Smooth muscle cell (in vitro differentiated cells): ENCODE results near the gene BANP. TPM values are rescaled to one million over a fixed set of nuclear protein-coding genes. Genes with fewer than 3 reads are reported as not detected.

Experiments used
- DNase-seq: peaks from one replicate; lab custom pipeline; 2025; ENCODE audit not compliant: unreplicated experiment; lab: John Stamatoyannopoulos, UW
- H2AFZ ChIP-seq: fragments of 200-600 bp; sonication (generic); 2 replicates; pipeline ENCODE4 v1.6.0; 2016; ENCODE audit warnings: antibody characterized with exemption, low read depth, mild to moderate bottlenecking
- H3F3A ChIP-seq: fragments of 200-600 bp; sonication (generic); 2 replicates; pipeline ENCODE4 v1.6.0; 2017; ENCODE audit warnings: antibody characterized with exemption, low read depth
- H3K27ac ChIP-seq: fragments of 200-600 bp; sonication (generic); 2 replicates; pipeline ENCODE4 v1.5.1; 2016; ENCODE audit warnings: low read depth, mild to moderate bottlenecking
- H3K27me3 ChIP-seq: fragments of 200-600 bp; sonication (generic); 2 replicates; pipeline ENCODE4 v1.6.1; 2016; ENCODE audit warnings: low read depth, mild to moderate bottlenecking
- H3K36me3 ChIP-seq: fragments of 200-600 bp; sonication (generic); 2 replicates; pipeline ENCODE4 v1.5.1; 2016; ENCODE audit warnings: low read depth
- H3K4me1 ChIP-seq: fragments of 200-600 bp; sonication (generic); 2 replicates; pipeline ENCODE4 v1.5.1; 2016; ENCODE audit warnings: low read depth
- H3K4me2 ChIP-seq: fragments of 200-600 bp; sonication (generic); 2 replicates; pipeline ENCODE4 v1.6.0; 2016; ENCODE audit warnings: mild to moderate bottlenecking
- H3K4me3 ChIP-seq: fragments of 200-600 bp; sonication (generic); 2 replicates; pipeline ENCODE4 v1.5.1; 2016; ENCODE audit warnings: mild to moderate bottlenecking
- H3K79me2 ChIP-seq: fragments of 200-600 bp; sonication (generic); 2 replicates; pipeline ENCODE4 v1.6.0; 2016; ENCODE audit warnings: low read depth, mild to moderate bottlenecking
- H3K9ac ChIP-seq: fragments of 200-600 bp; sonication (generic); 2 replicates; pipeline ENCODE4 v1.6.0; 2016; ENCODE audit warnings: low read depth
- H3K9me3 ChIP-seq: fragments of 200-600 bp; sonication (generic); replicated peaks from 2 replicates; pipeline ENCODE4 v1.5.1; 2016; ENCODE audit warnings: low read depth
- H4K20me1 ChIP-seq: fragments of 200-600 bp; sonication (generic); 2 replicates; pipeline ENCODE4 v1.6.0; 2016; ENCODE audit warnings: low read depth
- CTCF ChIP-seq: fragments of 200-600 bp; sonication (generic); IDR thresholded peaks from 2 replicates; pipeline ENCODE4 v1.5.1; 2017; ENCODE audit warnings: borderline replicate concordance, mild to moderate bottlenecking, antibody characterized with exemption; ENCODE audit not compliant: insufficient read depth, poor library complexity, severe bottlenecking
- WGBS: methylation state at CpG from one replicate; pipeline ENCODE4 v1.1.7; 2016; ENCODE audit warnings: low lambda C conversion rate; 5-methylcytosine and 5-hydroxymethylcytosine counted together
- polyA plus RNA-seq: library from polyadenylated mRNA; unstranded; fragments of >200 nt; fragmentation: Nextera tagmentation; extraction: Ambion mirVana; gene quantifications from 2 replicates; pipeline ENCODE4 v1.2.1, GENCODE V29; 2016
- total RNA-seq: library from RNA; depleted of rRNA; stranded (reverse); fragments of >200 nt; gene quantifications from 2 replicates; pipeline ENCODE4 v1.2.3, GENCODE V29; 2014

The BANP gene
- total and polyA plus RNA-seq, 2 experiments from 2014 or later: 11.5 to 19.5 TPM

GRCh38 chr16:88078111-88078775, 127.0 kb downstream of the BANP start:
- DNase-seq: no peak
- Histone ChIP-seq H3K79me2 (no peaks in the 10 kb centered on the region), H3F3A (no peaks in the 10 kb centered on the region), H3K27ac (no peak overlapping the region), H3K9me3 (no peaks in the 10 kb centered on the region), H4K20me1 (no peaks in the 10 kb centered on the region), H3K27me3 (no peaks in the 10 kb centered on the region), H3K4me1 (no peaks in the 10 kb centered on the region), H3K4me2 (no peak overlapping the region), H3K36me3 (no peaks in the 10 kb centered on the region), H2AFZ (no peak overlapping the region), H3K9ac (no peak overlapping the region), H3K4me3 (no peak overlapping the region)
- no peak for TF ChIP-seq CTCF
- WGBS: 95% methylated on average over 17 of the region's 17 CpGs

- Histone ChIP-seq H3K27ac (no peak overlapping the region), H3K9me3 (no peaks in the 10 kb centered on the region), H3K4me2 (no peak overlapping the region), H2AFZ (no peak overlapping the region), H3K4me1 (no peaks in the 10 kb centered on the region), H3K27me3 (no peaks in the 10 kb centered on the region), H4K20me1 (no peaks in the 10 kb centered on the region), H3K79me2 (no peaks in the 10 kb centered on the region), H3K4me3 (no peak overlapping the region), H3K9ac (no peak overlapping the region), H3F3A (no peaks in the 10 kb centered on the region), H3K36me3 (no peaks in the 10 kb centered on the region)
- no peak for DNase-seq
- WGBS: 84% methylated on average over 9 of the region's 9 CpGs
- no peak for TF ChIP-seq CTCF
Observed at GRCh38 chr16:88083582-88083981, 132.3 kb downstream of the BANP start.

- no peaks in the 10 kb centered on the region for H3K4me1 ChIP-seq
- no peak overlapping the region for H3K4me3 ChIP-seq
- no peaks in the 10 kb centered on the region for H3K27me3 ChIP-seq
- H3F3A ChIP-seq: no peaks in the 10 kb centered on the region
- no peaks in the 10 kb centered on the region for H3K79me2 ChIP-seq
- TF ChIP-seq CTCF: no peak
- DNase-seq: no peak
- 73% methylated on average over 3 of the region's 3 CpGs for WGBS
- H4K20me1 ChIP-seq: no peaks in the 10 kb centered on the region
- H2AFZ ChIP-seq: no peak overlapping the region
- H3K27ac ChIP-seq: no peak overlapping the region
- H3K36me3 ChIP-seq: no peaks in the 10 kb centered on the region
- no peak overlapping the region for H3K4me2 ChIP-seq
- no peak overlapping the region for H3K9ac ChIP-seq
- no peaks in the 10 kb centered on the region for H3K9me3 ChIP-seq
Observed at GRCh38 chr16:88084881-88085280, 133.6 kb downstream of the BANP start.
